SU-DHL-6 (cell line): Measurements from ENCODE around the gene PIGB.

ENCODE experiments used
- CTCF ChIP-seq: fragments of 200-600 bp; sonication (generic); IDR thresholded peaks from one replicate; pipeline ENCODE4 v1.5.1; 2017; ENCODE audit warnings: antibody characterized with exemption, mild to moderate bottlenecking, low read length, moderate library complexity; ENCODE audit not compliant: insufficient read depth, poor library complexity, severe bottlenecking
- EZH2phosphoT487 ChIP-seq: fragments of 200-600 bp; sonication (generic), shearing (Covaris generic); conservative IDR thresholded peaks from 2 replicates; pipeline ENCODE4 v1.6.1; 2018; ENCODE audit warnings: mild to moderate bottlenecking, antibody characterized with exemption, low read length, moderate library complexity, mixed read lengths

DNA sequence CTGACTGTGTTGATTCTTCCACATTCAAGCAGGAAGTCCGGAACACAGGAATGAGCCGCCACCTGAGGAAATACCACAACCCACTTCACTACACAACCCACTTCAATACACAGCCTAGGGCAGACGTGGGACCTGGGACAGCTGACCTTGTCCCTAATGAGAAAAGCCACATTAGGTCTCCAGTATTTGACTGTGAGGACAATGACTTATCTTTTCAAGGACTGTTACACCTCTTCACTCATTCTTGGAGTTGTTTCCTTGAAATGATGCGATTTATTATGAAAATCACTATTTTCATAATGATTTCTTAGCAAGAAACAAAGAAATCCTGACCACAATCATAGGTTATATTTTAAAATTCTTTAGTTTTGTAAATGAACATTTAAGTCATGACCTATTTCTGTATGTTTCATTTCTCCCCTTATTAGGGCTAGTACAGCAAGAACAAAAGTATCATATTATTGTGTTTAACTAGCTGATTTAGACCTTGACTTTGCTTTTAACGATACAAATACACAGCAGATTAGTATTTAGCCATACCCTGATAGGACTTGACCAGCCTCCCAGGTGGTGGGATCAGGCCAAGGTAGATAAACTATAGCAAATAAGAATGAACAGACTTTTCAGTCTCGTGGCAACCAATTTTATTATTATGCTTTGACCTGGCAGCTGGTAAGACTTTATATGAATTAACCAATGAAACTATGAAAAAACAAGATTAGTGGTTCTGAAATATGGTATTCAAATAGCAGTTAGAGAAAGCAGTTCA, 35.5 kb upstream of the PIGB start:
- TF ChIP-seq CTCF = no peak
- no peak for TF ChIP-seq EZH2phosphoT487
